Neutrophil (primary cell): ENCODE results near the gene TRANK1.
A peak's percentile ranks its signal among the peaks of the same experiment; 100 is the strongest.

ENCODE experiments used
- H3K27ac ChIP-seq: fragments of 200-600 bp; sonication (generic); 2 replicates; pipeline ENCODE4 v1.5.1; 2016; ENCODE audit warnings: mild to moderate bottlenecking, moderate library complexity
- H3K27me3 ChIP-seq: fragments of 200-600 bp; sonication (generic); 2 replicates; pipeline ENCODE4 v1.6.0; 2016; ENCODE audit warnings: mild to moderate bottlenecking
- H3K36me3 ChIP-seq: fragments of 200-600 bp; sonication (generic); 2 replicates; pipeline ENCODE4 v1.5.1; 2017
- H3K4me1 ChIP-seq, 2 experiments: fragments of 200-600 bp in 1 of 2; sonication (generic) in 1 of 2; 1 replicate in 1 of 2; 2 replicates in 1 of 2; pipeline versions ENCODE4 v1.5.1 to v1.6.1; 2013 to 2016; ENCODE audit warnings: low read depth in 1 of 2, low read length in 1 of 2, mild to moderate bottlenecking in 1 of 2, moderate library complexity in 1 of 2; ENCODE audit not compliant: control insufficient read depth in 1 of 2, insufficient read depth in 1 of 2
- H3K4me3 ChIP-seq, 2 experiments: fragments of 200-600 bp in 1 of 2; sonication (generic) in 1 of 2; 1 replicate in 1 of 2; 2 replicates in 1 of 2; pipeline ENCODE4 v1.5.1; 2013 to 2016; ENCODE audit warnings: low read depth in 1 of 2, low read length in 1 of 2, mild to moderate bottlenecking in 1 of 2, moderate library complexity in 1 of 2
- H3K9me3 ChIP-seq: fragments of 200-600 bp; sonication (generic); 2 replicates; pipeline ENCODE4 v1.5.1; 2016
- CTCF ChIP-seq: fragments of 200-600 bp; sonication (generic); IDR thresholded peaks from 2 replicates; pipeline ENCODE4 v1.5.1; 2016; ENCODE audit warnings: antibody characterized with exemption

Gene TRANK1

GRCh38 chr3:36876181-36876936, 68.5 kb downstream of the TRANK1 start:
- Histone ChIP-seq H3K27ac (peak overlapping the region; percentile 81), H3K36me3 (peaks cover 31% of the 10 kb centered on the region), H3K4me3 (peak overlapping the region; percentile 7 to 31), H3K27me3 (no peaks in the 10 kb centered on the region), H3K9me3 (no peaks in the 10 kb centered on the region), H3K4me1 (peaks cover 10 to 16% of the 10 kb centered on the region in 2 experiments)
- no peak for TF ChIP-seq CTCF

GRCh38 chr3:36875397-36875796, 69.5 kb downstream of the TRANK1 start:
- H3K4me1 ChIP-seq: peaks cover 10 to 14% of the 10 kb centered on the region in 2 experiments
- no peak overlapping the region for H3K4me3 ChIP-seq
- no peak for TF ChIP-seq CTCF
- no peaks in the 10 kb centered on the region for H3K9me3 ChIP-seq
- H3K27me3 ChIP-seq: no peaks in the 10 kb centered on the region
- H3K36me3 ChIP-seq: peaks cover 37% of the 10 kb centered on the region
- H3K27ac ChIP-seq: peak overlapping the region; percentile 22

- no peak for TF ChIP-seq CTCF
- H3K4me1 ChIP-seq: peaks cover 10 to 14% of the 10 kb centered on the region in 2 experiments
- no peaks in the 10 kb centered on the region for H3K27me3 ChIP-seq
- H3K4me3 ChIP-seq: no peak overlapping the region
- H3K9me3 ChIP-seq: no peaks in the 10 kb centered on the region
- H3K27ac ChIP-seq: no peak overlapping the region
- H3K36me3 ChIP-seq: peaks cover 47% of the 10 kb centered on the region
Observed at GRCh38 chr3:36874424-36874823, 70.4 kb downstream of the TRANK1 start.

GRCh38 chr3:36871379-36872126, 73.3 kb downstream of the TRANK1 start:
- no peaks in the 10 kb centered on the region for H3K27me3 ChIP-seq
- H3K9me3 ChIP-seq: no peaks in the 10 kb centered on the region
- peaks cover 6 to 9% of the 10 kb centered on the region in 2 experiments for H3K4me1 ChIP-seq
- no peak overlapping the region for H3K27ac ChIP-seq
- no peak overlapping the region for H3K4me3 ChIP-seq
- peaks cover 51% of the 10 kb centered on the region for H3K36me3 ChIP-seq
- TF ChIP-seq CTCF: no peak

- no peaks in the 10 kb centered on the region for H3K9me3 ChIP-seq
- H3K27me3 ChIP-seq: no peaks in the 10 kb centered on the region
- no peak overlapping the region for H3K4me3 ChIP-seq
- no peak overlapping the region for H3K27ac ChIP-seq
- peaks cover 13 to 17% of the 10 kb centered on the region in 2 experiments for H3K4me1 ChIP-seq
- TF ChIP-seq CTCF: peak; percentile 59
- H3K36me3 ChIP-seq: peaks cover 46% of the 10 kb centered on the region
Observed at GRCh38 chr3:36868614-36869436, 76.0 kb downstream of the TRANK1 start.
